GM12878 (cell line): ENCODE data around the gene OLR1. TPM values are rescaled to one million over a fixed set of nuclear protein-coding genes. Genes with fewer than 3 reads are reported as not detected.
"Not testable (repeated sequence)": the region's sequence is repeated elsewhere in the genome, so short reads cannot be mapped to it uniquely, and the experiment has no call there.

Source experiments
- ATAC-seq: fragments of 200-7000 bp; cut with Tn5 transposase; 3 replicates; pipeline ENCODE4 v1.9.1; 2020; ENCODE audit warnings: mild to moderate bottlenecking, moderate library complexity
- BruUV-seq: library from RNA; stranded (reverse); fragments of 400-500 nt; replicated peaks from 2 replicates; lab custom pipeline; 2021; lab: Mats Ljungman, UMichigan
- CTCF ChIA-PET: fragments of 300-600 bp; sonication (Branson Sonifier 250); formaldehyde crosslinking; extraction: SDS; loops from one replicate; lab custom pipeline; 2021; ENCODE audit warnings: inconsistent platforms; lab: Yijun Ruan, JAX
- POLR2A ChIA-PET: fragments of 350-600 bp; formaldehyde crosslinking; extraction: SDS; loops from one replicate; lab custom pipeline; 2021; ENCODE audit warnings: inconsistent platforms; lab: Charles Lee
- RAD21 ChIA-PET: fragments of 300-600 bp; sonication (Branson Sonifier 250); formaldehyde crosslinking; loops from one replicate; lab custom pipeline; 2023; ENCODE audit warnings: antibody characterized with exemption; ENCODE audit not compliant: unreplicated experiment; lab: Charles Lee
- SMC1A ChIA-PET: fragments of 300-600 bp; sonication (Branson Sonifier 250); formaldehyde crosslinking; loops from one replicate; lab custom pipeline; 2023; ENCODE audit not compliant: unreplicated experiment, uncharacterized antibody; lab: Charles Lee
- DNase-seq: peaks from one replicate; pipeline ENCODE4 v3.0.0-alpha.2; 2011; ENCODE audit warnings: low read depth, low spot score
- FAIRE-seq: peaks from 3 replicates; lab custom pipeline; 2011; peaks lifted over from hg19 to GRCh38; lab: Jason Lieb, UNC
- H2AFZ ChIP-seq: 2 replicates; pipeline ENCODE4 v1.6.0; 2011; ENCODE audit warnings: low read depth, low read length, control low read depth; ENCODE audit not compliant: control insufficient read depth
- H3K27ac ChIP-seq: 2 replicates; pipeline ENCODE4 v1.5.1; 2011; ENCODE audit warnings: control low read depth; ENCODE audit not compliant: control insufficient read depth, insufficient read depth
- H3K27me3 ChIP-seq, 2 experiments: replicated peaks in 1 of 2; 2 replicates each; pipeline versions ENCODE4 v1.6.0 to v1.6.1; 2011; ENCODE audit warnings: low read length in 1 of 2; ENCODE audit not compliant: control insufficient read depth in 2 of 2, insufficient read depth in 2 of 2
- H3K36me3 ChIP-seq, 2 experiments: 2 replicates each; pipeline ENCODE4 v1.5.1; 2011; ENCODE audit warnings: low read length in 1 of 2; ENCODE audit not compliant: control insufficient read depth in 2 of 2, insufficient read depth in 2 of 2
- H3K4me1 ChIP-seq: 2 replicates; pipeline ENCODE4 v1.6.1; 2011; ENCODE audit warnings: mild to moderate bottlenecking, low read length, moderate library complexity, mixed read lengths; ENCODE audit not compliant: control insufficient read depth, insufficient read depth
- H3K4me2 ChIP-seq: 2 replicates; pipeline ENCODE4 v1.6.0; 2011; ENCODE audit warnings: control low read depth; ENCODE audit not compliant: control insufficient read depth, insufficient read depth
- H3K4me3 ChIP-seq: fragments of 200-600 bp; sonication (generic); 2 replicates; pipeline ENCODE4 v1.5.1; 2016
- H3K79me2 ChIP-seq: 2 replicates; pipeline ENCODE4 v1.6.0; 2011; ENCODE audit warnings: low read length; ENCODE audit not compliant: control insufficient read depth, insufficient read depth
- H3K9ac ChIP-seq: 2 replicates; pipeline ENCODE4 v1.8.0; 2011; ENCODE audit warnings: low read length, control low read depth, mixed read lengths; ENCODE audit not compliant: control insufficient read depth, insufficient read depth
- H3K9me3 ChIP-seq: replicated peaks from 3 replicates; pipeline ENCODE4 v1.5.1; 2011; ENCODE audit warnings: mild to moderate bottlenecking, low read length; ENCODE audit not compliant: control insufficient read depth, insufficient read depth
- H4K20me1 ChIP-seq: 2 replicates; pipeline ENCODE4 v1.6.0; 2011; ENCODE audit not compliant: control insufficient read depth, insufficient read depth
- BCL3 ChIP-seq: IDR thresholded peaks from 2 replicates; pipeline ENCODE4 v1.6.1; 2011; ENCODE audit warnings: borderline replicate concordance, low read depth, mild to moderate bottlenecking, moderate library complexity, low read length; ENCODE audit not compliant: insufficient read depth, poor library complexity, severe bottlenecking
- BCLAF1 ChIP-seq: fragments of 450-650 bp; IDR thresholded peaks from 2 replicates; pipeline ENCODE4 v1.6.1; 2017; ENCODE audit warnings: antibody characterized with exemption, mild to moderate bottlenecking, moderate library complexity
- RELB ChIP-seq: fragments of 450-650 bp; IDR thresholded peaks from 2 replicates; pipeline ENCODE4 v1.6.1; 2017; ENCODE audit warnings: low read depth, mild to moderate bottlenecking, moderate library complexity
- TAF1 ChIP-seq: IDR thresholded peaks from 2 replicates; pipeline ENCODE4 v1.6.1; 2011; ENCODE audit warnings: mild to moderate bottlenecking, low read depth, low read length, borderline replicate concordance
- WGBS: methylation state at CpG from one replicate; pipeline ENCODE4 v1.1.6; 2016; ENCODE audit warnings: low lambda C conversion rate; ENCODE audit not compliant: insufficient replicate concordance, insufficient coverage; ENCODE audit errors: missing lambda C conversion rate; 5-methylcytosine and 5-hydroxymethylcytosine counted together
- in situ Hi-C: fragments of 300-500 bp; cut with MboI; formaldehyde crosslinking; loops from 9 replicates; pipeline ENCODE4 v1.14.3; 2018; ENCODE audit warnings: mixed read lengths
- intact Hi-C: fragments of 100-400 bp; cut with micrococcal nuclease; formaldehyde crosslinking; loops from one replicate; pipeline ENCODE4 v1.14.2; 2022; ENCODE audit not compliant: unreplicated experiment
- polyA plus RNA-seq, 11 experiments: library from polyadenylated mRNA; depleted of rRNA in 4 of 11; unstranded in 6 of 11; stranded (reverse) in 5 of 11; fragments of >200 nt; fragmentation: Nextera tagmentation in 4 of 11; fragmentation: Illumina TruSeq in 1 of 11; extraction: Ambion mirVana in 4 of 11; extraction: Trizol in 1 of 11; gene quantifications; 1 replicate in 1 of 11; 2 replicates in 10 of 11; pipeline versions ENCODE4 v1.2.1 to v1.2.3, GENCODE V29; 2011 to 2016; ENCODE audit warnings: inconsistent platforms in 2 of 11, missing spikeins in 2 of 11, low read depth in 1 of 11
- total RNA-seq, 4 experiments: library from RNA; depleted of rRNA in 3 of 4; stranded (reverse); fragments of >200 nt in 3 of 4; fragmentation: Illumina TruSeq in 1 of 4; extraction: Trizol in 1 of 4; gene quantifications; 2 replicates each; pipeline versions ENCODE4 v1.2.1 to v1.2.3, GENCODE V29; 2013 to 2021

The OLR1 gene
- total and polyA plus RNA-seq, 10 of the 15 experiments (the other 5 are each of a cell fraction or from before 2014, with no cell fraction given), result 0.08 TPM; not detected in 9

DNA sequence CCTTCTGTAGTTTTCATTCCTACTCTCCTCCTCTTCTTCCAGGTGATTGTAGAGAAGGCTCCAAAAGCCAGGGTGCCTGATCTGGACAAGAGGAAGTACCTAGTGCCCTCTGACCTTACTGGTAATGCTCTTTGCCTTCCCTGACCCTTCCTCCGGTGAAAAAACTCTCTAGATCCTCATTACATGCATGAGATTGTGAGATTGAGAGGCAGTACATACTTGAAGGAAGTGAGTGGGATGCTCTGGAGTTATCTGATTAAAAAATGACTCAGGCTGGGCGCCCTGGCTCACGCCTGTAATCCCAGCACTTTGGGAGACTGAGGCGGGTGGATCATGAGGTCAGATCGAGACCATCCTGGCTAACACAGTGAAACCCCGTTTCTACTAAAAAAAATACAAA lies 46.1 kb upstream of the OLR1 start:
- Histone ChIP-seq H2AFZ (no peak overlapping the region), H3K9me3 (no peaks in the 10 kb centered on the region), H4K20me1 (no peaks in the 10 kb centered on the region), H3K4me2 (no peak overlapping the region), H3K9ac (no peak overlapping the region), H3K27ac (no peak overlapping the region), H3K4me1 (no peaks in the 10 kb centered on the region), H3K36me3 (no peaks in the 10 kb centered on the region), H3K79me2 (no peaks in the 10 kb centered on the region), H3K27me3 (peaks cover 0 to 3% of the 10 kb centered on the region in 2 experiments; a peak in 2 of 4 replicates), H3K4me3 (no peak overlapping the region)
- in situ Hi-C loops, result no loop called here
- ChIA-PET CTCF (no interaction called here), RAD21 (no interaction called here), POLR2A (no interaction called here), SMC1A (no interaction called here)
- TF ChIP-seq BCL3 (no peak), TAF1 (no peak), RELB (no peak), BCLAF1 (no peak)
- no peak for ATAC-seq
- no peak for DNase-seq
- WGBS, result 51% methylated on average over 6 of the region's 6 CpGs
- BruUV-seq, result no TSS peak
- FAIRE-seq, result no peak
- intact Hi-C loops, result no loop called here

DNA sequence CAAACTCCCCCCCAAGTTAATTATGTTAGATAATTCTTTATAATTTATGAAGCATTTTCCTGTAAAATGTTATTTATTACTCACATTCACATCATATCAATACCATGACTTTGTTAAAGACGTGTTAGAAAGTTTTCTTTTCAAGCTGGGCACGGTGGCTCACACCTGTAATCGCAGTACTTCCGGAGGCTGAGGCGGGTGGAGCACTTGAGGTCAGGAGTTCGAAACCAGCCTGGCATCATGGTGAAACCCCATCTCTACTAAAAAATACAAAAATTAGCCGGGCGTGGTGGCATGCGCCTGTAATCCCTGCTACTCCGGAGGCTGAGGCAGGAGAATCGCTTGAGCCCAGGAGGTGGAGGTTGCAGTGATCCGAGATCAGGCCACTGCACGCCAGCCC lies 44.0 kb upstream of the OLR1 start:
- H3K36me3 ChIP-seq, H3K9ac ChIP-seq, H4K20me1 ChIP-seq, FAIRE-seq, H3K9me3 ChIP-seq, in situ Hi-C loops, H3K27ac ChIP-seq, intact Hi-C loops, RAD21 ChIA-PET, BruUV-seq, H3K79me2 ChIP-seq, H3K4me2 ChIP-seq, DNase-seq, H2AFZ ChIP-seq, ATAC-seq, SMC1A ChIA-PET, H3K4me1 ChIP-seq, H3K4me3 ChIP-seq, H3K27me3 ChIP-seq, CTCF ChIA-PET: not testable (repeated sequence)
- 34% methylated on average over 13 of the region's 13 CpGs for WGBS
- POLR2A ChIA-PET, result interaction anchor here (0.7 kb wide), 1 partner anchor 402 kb away, joined by 3 read pairs; no protein-coding TSS in a partner anchor
